Measurements from ENCODE around the gene JSRP1.

The JSRP1 gene

GRCh38 chr19:2242092-2242537 lies 14.1 kb downstream of the JSRP1 start:
- TF ChIP-seq EZH2 (IDR thresholded peaks at IDR 0.05; ENCODE audit: borderline replicate concordance, low read length), result no peak
- no peak for TF ChIP-seq CTCF (IDR thresholded peaks at IDR 0.05; ENCODE audit: low read length)
- no peaks in the 10 kb centered on the region for H3K27me3 ChIP-seq (ENCODE audit: insufficient read depth, low read length)
- no peak overlapping the region for H3K27ac ChIP-seq (ENCODE audit: low read depth, low read length, poor library complexity, severe bottlenecking)
- H3K9me2 ChIP-seq (ENCODE audit: low read depth, low read length), result no peaks in the 10 kb centered on the region
- H3K9me3 ChIP-seq (ENCODE audit: low read length), result no peaks in the 10 kb centered on the region
- peaks cover 56% of the 10 kb centered on the region for H3K36me3 ChIP-seq (ENCODE audit: insufficient read depth, low read length)
- no peak overlapping the region for H2AFZ ChIP-seq (ENCODE audit: low read length)
- H3K4me2 ChIP-seq (ENCODE audit: low read length), result no peak overlapping the region; the same call in 1 of the 2 replicates
- no peaks in the 10 kb centered on the region for H3F3A ChIP-seq (ENCODE audit: insufficient read depth, low read length)
- H4K20me1 ChIP-seq (ENCODE audit: insufficient read depth, low read length), result no peaks in the 10 kb centered on the region
- H3K79me2 ChIP-seq (ENCODE audit: insufficient read depth, low read length), result peaks cover 52% of the 10 kb centered on the region
- H3K4me1 ChIP-seq (ENCODE audit: insufficient read depth, low read length, severe bottlenecking), result peaks cover 41% of the 10 kb centered on the region
- no peak overlapping the region for H3K9ac ChIP-seq (ENCODE audit: low read length)
- no peak overlapping the region for H3K4me3 ChIP-seq (ENCODE audit: low read depth, low read length, poor library complexity, severe bottlenecking)

- peaks cover 41% of the 10 kb centered on the region for H3K4me1 ChIP-seq (ENCODE audit: insufficient read depth, low read length, severe bottlenecking)
- no peak overlapping the region; the same call in 1 of the 2 replicates for H3K9ac ChIP-seq (ENCODE audit: low read length)
- H3K36me3 ChIP-seq (ENCODE audit: insufficient read depth, low read length), result peaks cover 47% of the 10 kb centered on the region
- H3K27me3 ChIP-seq (ENCODE audit: insufficient read depth, low read length), result no peaks in the 10 kb centered on the region
- H3K9me3 ChIP-seq (ENCODE audit: low read length), result no peaks in the 10 kb centered on the region
- TF ChIP-seq EZH2 (IDR thresholded peaks at IDR 0.05; ENCODE audit: borderline replicate concordance, low read length), result no peak
- no peak for TF ChIP-seq CTCF (IDR thresholded peaks at IDR 0.05; ENCODE audit: low read length)
- no peaks in the 10 kb centered on the region for H3F3A ChIP-seq (ENCODE audit: insufficient read depth, low read length)
- no peaks in the 10 kb centered on the region for H4K20me1 ChIP-seq (ENCODE audit: insufficient read depth, low read length)
- H3K4me2 ChIP-seq (ENCODE audit: low read length), result peak overlapping the region; percentile 97
- peaks cover 55% of the 10 kb centered on the region for H3K79me2 ChIP-seq (ENCODE audit: insufficient read depth, low read length)
- no peak overlapping the region for H3K27ac ChIP-seq (ENCODE audit: low read depth, low read length, poor library complexity, severe bottlenecking)
- H3K4me3 ChIP-seq (ENCODE audit: low read depth, low read length, poor library complexity, severe bottlenecking), result peak overlapping the region; percentile 94
- H3K9me2 ChIP-seq (ENCODE audit: low read depth, low read length), result no peaks in the 10 kb centered on the region
- no peak overlapping the region for H2AFZ ChIP-seq (ENCODE audit: low read length)
Measured at GRCh38 chr19:2240881-2241760, 15.1 kb downstream of the JSRP1 start.

- Histone ChIP-seq H3K36me3 (ENCODE audit: insufficient read depth, low read length) (peaks cover 37% of the 10 kb centered on the region), H3F3A (ENCODE audit: insufficient read depth, low read length) (no peaks in the 10 kb centered on the region), H3K4me3 (ENCODE audit: low read depth, low read length, poor library complexity, severe bottlenecking) (peak overlapping the region; percentile 94), H3K27me3 (ENCODE audit: insufficient read depth, low read length) (no peaks in the 10 kb centered on the region), H4K20me1 (ENCODE audit: insufficient read depth, low read length) (no peaks in the 10 kb centered on the region), H3K4me2 (ENCODE audit: low read length) (peak overlapping the region; percentile 97), H3K79me2 (ENCODE audit: insufficient read depth, low read length) (peaks cover 63% of the 10 kb centered on the region), H3K9me2 (ENCODE audit: low read depth, low read length) (no peaks in the 10 kb centered on the region), H3K9me3 (ENCODE audit: low read length) (no peaks in the 10 kb centered on the region), H3K9ac (ENCODE audit: low read length) (peak overlapping the region; percentile 88), H3K27ac (ENCODE audit: low read depth, low read length, poor library complexity, severe bottlenecking) (no peak overlapping the region), H3K4me1 (ENCODE audit: insufficient read depth, low read length, severe bottlenecking) (peaks cover 42% of the 10 kb centered on the region), H2AFZ (ENCODE audit: low read length) (no peak overlapping the region)
- TF ChIP-seq EZH2 (IDR thresholded peaks at IDR 0.05; ENCODE audit: borderline replicate concordance, low read length) (no peak), CTCF (IDR thresholded peaks at IDR 0.05; ENCODE audit: low read length) (no peak)
Measured at GRCh38 chr19:2239771-2240770, 16.1 kb downstream of the JSRP1 start.

All from OCI-LY1 (cell line).